ENCODE measurements around the gene FILIP1L.

The FILIP1L gene

DNA sequence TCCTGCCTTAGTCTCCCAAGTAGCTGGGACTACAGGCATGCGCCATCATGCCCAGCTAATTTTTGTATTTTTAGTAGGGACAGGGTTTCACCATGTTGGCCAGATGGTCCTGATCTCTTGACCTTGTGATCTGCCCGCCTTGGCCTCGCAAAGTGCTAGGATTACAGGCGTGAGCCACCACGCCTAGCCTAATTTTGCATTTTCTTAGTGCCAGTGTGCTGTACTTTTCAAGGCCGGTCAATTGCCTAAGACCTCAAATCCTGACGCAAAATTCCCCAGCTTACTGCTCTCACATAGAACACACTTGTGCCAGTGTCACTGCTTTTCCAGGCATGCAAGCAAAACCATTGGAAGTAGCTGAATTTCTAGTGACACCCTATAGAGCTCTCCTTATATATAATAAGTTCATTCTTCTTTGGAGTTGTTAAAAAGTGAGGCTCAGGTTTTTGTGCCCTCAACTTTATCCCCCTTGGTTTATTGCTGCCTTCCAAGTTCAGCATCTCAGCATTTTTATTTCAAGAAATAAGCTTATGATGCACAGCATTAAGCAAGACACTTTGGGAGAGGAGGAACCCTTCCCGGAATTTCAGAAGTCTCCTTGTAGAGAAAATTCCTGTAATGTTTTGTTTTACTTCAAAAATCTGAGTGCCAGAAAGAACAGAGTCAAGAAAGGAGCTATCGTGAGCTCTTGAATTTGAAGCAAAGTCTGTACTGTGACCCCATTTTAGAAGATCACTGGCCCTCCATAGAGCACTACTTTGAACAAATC, 93.2 kb downstream of the FILIP1L start:
- in situ Hi-C loops (cut with MboI; ENCODE audit: low sequenced_read_pairs), result no loop called here

DNA sequence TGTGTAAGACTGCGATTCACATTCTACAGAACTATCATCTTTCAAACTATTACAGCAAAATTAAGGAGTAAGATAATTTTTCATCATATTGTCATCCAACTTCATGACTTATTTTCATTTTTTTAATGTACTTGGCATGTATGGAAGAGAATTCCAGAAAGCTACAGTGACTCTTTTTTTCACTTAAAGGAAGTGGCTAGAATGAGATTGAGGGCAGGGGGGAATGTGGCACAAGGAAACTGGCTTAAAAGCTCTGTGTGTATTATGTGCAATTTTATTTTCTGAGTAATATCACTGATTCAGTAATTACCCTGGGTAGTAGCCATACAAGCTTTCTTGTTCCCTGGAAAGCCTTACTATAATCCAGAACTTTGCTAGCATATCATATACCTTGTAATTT, 94.6 kb downstream of the FILIP1L start:
- in situ Hi-C loops (cut with MboI; ENCODE audit: low sequenced_read_pairs), result no loop called here

DNA sequence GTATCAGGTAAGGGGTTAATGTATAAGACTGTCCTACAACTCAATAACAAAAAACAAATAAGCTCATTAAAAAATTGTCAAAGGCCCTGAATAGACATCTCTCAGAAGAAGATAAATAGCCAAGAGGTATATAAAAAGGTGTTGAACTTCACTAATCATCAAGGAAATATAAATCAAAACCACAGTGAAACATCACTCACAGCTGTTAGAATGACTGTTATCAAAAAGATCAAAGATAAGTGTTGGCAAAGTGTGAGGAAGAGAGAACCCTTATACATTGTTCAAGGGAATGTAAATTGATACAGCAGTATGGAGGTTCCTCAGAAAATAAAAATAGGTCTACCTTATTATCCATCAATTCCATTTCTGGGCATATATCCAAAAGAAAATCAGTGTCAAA, 95.5 kb downstream of the FILIP1L start:
- in situ Hi-C loops (cut with MboI; ENCODE audit: low sequenced_read_pairs), result no loop called here

DNA sequence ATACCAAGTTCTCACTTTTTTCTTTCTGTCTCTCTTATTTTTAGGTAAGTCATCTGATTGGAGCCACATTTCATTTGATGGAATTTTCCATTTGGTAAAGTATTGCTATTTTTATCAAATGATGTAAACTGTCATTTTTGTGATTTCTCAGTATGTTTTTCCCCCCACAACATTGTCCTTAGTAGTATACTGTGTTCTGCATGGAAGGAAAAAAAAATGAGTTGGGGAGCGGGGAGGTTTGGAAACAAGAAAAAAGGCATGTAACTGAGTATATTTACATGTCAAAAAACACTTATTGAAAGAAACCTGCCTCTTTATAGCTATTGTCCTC, 104.2 kb downstream of the FILIP1L start:
- in situ Hi-C loops (cut with MboI; ENCODE audit: low sequenced_read_pairs), result no loop called here

DNA sequence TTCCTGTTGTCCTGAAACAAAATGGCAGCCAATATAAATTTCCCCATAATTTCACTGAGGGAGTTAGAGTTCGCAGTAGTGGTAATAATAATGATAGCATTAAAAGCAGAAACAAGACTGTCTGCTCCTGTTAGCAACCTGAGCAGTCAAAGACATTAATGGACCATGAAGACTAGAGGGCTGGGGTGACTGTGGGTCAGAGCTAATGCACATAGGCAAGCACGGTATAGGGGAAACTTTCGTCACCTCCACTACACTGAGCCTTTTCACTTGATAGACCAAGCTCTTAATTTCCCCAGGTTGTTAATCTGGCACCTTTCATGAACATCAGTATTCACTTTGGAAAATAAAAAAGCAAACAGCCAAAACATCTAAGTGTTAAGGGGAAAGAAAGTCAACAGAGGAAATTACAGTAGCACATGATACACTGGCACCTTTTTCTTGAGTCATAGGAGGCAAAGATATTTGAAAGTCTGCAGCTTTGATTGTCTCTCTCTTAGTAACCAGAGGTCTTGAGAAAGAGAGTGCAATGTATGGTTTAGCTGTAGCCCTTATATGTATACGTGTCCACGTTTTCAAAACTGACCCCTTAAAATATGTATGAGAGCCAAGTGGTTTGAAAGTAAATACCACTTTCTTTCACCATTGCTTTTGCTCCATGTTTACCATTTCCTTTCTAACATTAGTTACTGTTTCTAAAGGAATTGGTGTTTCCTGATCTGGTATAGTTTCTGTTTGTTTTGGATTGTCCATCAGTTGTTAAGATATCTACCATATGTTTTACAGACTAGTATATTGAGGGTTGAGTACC, 104.8 kb downstream of the FILIP1L start:
- in situ Hi-C loops (cut with MboI; ENCODE audit: low sequenced_read_pairs), result no loop called here

DNA sequence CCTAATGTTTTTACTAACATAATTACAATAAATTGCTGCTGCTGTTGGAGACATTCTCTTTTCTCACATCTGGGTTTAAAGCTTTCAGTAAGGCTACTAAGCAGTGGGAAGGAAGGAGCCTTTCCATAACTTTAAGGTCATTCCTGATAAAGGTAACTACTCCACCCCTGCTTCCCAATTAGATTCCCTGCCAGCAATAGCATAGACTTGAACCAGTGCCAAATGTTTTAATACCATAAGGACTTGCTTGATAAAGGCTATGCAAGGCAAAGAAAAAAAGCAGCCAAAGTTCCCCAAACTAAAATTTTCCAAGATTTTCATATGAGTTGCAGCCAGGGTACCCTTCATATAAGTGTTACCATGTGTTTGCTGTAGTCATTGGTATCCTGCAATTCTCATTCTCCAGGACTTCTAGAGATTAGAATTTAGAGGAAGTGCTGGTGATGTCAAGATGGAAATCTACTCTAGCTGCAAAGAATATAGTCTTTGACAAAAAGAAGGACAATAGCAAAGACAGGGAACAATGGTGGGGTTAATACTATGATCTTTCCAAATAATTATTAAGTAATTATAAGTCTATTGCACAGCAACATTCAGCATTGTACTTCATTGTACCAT, 106.1 kb downstream of the FILIP1L start:
- in situ Hi-C loops (cut with MboI; ENCODE audit: low sequenced_read_pairs), result no loop called here

DNA sequence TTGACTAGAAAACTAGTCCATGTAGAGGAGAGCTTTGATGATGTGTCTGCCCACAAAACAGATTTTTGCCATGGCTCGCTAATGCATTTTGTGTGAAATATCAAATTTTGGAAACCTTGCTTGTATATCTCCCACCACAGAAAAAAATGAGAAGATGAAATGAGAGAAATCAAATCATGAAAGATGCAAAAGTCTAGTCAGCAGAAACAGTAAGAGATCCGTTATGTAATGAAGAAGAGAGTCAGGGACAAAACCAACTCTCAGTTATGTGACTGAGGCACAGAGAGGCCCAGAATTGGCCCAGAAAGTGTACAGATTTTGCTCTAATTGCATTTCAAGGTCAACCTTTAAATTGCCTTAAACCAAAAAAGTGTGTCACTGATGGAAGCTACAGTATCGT, 107.0 kb downstream of the FILIP1L start:
- in situ Hi-C loops (cut with MboI; ENCODE audit: low sequenced_read_pairs), result no loop called here

DNA sequence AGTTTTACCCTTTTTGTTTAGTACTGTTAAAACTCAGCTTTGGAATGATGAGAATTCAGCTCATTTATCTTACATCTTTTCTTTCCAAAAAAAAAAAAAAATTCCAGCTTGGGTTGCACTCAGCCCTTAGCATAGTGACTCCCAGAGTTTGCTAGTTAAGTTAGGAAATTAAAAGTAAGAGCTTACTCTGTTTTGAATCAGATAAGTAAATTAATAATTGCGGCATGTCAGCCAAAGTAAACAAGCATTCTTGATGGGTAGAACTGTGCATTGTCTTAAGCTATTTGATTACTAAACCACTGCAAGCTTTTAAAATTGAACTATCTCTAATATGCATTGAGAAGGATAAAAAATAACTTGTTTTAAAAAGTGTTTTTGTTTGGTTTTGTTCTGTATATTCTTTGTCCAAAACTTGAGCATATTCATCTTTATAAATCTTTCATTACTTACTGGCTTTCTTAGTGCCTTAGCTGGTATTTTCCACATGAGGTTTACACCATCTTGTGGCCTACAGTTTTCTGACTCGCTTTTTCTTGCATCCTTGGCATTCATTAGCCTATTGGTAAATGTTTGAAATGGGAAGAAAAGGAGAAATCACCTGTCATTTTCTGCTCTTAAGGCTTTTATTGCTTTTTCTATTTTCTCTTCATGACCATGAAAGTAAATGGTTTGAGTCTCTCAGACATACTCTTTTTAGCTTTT, 107.6 kb downstream of the FILIP1L start:
- in situ Hi-C loops (cut with MboI; ENCODE audit: low sequenced_read_pairs), result no loop called here

DNA sequence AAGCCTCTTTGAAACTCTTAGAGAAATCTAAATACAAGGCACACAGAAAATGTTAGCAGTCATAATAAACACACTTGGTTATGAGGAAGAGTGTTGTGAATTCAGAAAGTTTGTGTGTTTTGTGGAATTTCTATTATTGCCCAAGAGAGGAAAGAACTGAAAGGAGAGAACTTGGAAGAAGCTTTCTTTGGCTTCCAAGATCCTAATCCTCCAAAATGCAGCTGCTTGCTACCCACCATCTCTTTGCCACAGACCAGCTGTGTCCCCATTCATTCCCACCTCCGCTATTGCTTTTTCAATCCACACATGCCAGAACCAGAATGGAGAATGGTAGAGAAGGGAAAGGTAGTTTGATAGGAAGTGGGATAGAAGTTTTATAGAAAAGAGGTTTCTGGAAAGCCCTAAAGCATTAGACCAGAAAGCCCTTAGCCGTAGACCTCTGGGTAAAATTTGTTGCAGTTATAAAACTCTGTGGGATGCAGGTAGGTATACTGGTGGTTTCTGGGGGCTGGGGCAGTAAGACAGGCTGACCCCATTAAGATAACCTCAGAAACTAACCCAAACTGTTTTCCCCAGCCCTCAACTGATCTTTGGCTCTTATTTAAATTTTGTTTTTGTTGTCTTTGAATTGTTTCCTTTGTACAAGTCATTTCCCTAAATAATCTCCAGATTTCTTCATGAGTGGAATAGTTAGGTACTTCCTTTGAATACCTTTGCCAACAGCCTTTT, 108.5 kb downstream of the FILIP1L start:
- in situ Hi-C loops (cut with MboI; ENCODE audit: low sequenced_read_pairs), result no loop called here

DNA sequence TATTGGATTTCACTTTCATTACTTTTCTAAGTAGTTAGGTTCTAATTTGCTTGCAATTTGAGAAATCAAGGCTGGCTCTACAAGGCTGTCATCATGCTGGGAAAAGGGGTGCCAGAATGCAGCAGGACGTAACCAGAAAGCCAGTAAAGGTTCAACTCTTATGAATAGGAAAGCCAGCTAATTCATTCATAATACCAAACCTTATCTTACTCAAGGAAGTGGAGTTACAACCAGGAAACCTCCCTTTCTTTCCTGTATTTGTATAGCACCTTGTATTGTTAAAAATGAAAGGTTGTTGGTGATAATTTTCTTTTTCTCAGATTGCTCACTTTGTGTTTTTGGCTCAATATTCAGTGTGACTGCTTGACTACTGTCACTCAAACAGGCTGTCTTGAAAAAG, 109.4 kb downstream of the FILIP1L start:
- in situ Hi-C loops (cut with MboI; ENCODE audit: low sequenced_read_pairs), result no loop called here

DNA sequence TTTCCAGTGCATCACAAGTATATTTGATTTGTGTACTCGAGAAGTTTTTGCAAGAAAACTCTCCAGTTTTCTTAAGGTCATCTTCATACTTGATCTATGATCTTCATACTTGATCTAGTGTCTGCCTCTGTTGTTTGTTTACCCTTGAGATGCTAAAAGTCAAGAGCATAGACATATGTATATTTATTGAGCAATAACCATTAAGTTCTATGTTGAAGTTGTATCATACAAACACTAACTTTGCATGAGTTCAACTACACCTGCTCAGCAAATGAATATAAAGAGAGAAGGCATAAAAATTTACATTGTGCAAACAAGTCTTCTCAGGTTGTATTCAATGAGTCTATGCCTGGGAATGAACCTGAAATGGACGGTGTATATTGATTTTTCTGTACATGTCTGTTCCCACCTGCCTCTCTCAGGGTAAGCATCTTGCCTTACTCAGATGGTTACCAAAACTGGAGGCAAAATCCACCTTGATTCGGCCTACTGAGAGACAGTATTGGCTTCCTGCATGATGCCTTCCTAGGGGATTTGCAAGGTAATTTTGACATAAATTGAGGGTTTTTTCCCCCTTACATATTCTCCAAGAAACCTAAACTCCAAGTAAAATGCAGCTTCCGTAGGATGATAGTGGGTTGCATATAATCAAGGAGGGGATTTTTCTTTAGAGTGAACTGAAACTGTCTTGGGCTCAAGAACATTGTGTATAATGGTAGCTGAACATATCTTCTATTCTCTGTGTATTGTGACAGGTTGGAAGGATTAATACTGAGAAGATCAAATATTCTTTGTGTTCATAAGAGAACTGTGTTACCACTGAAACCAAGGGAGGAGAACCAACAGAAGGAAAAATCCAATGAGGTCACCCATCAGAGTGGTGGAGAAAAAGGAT, 110.4 kb downstream of the FILIP1L start:
- in situ Hi-C loops (cut with MboI; ENCODE audit: low sequenced_read_pairs), result no loop called here

DNA sequence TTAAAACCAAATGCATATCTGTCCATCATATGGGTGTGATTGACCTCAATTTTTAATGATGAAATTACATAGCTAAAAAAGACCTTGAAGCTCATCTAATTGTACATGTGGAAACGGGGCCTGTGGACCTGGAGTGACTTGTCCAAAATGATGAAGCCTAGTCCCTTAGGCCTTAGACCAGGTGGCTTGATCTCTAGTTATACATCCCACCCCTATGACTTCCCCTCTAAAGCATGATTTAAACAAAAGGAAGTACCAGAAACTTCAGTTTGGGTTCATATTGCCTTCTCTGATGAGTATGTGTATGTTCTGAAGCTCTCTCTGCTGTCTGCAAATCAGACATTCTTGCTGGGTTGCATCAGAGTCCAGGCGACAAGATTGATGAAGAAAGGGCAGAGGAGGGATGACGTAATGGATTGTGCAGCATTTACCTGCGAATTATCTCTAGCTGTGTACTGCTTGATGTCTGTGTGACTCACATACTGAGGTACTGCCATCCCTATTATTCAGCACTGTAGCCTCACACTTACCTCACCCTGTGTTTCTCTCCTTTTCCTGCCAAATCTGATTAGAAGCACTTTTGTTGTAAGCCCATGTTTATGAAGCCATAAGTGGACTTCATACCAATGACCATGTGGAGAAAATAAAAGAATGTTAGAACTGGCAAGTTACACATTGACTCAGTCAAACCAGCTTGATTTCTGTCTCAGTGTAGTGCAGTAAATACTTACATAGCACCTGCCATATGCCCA, 111.5 kb downstream of the FILIP1L start:
- in situ Hi-C loops (cut with MboI; ENCODE audit: low sequenced_read_pairs), result no loop called here

DNA sequence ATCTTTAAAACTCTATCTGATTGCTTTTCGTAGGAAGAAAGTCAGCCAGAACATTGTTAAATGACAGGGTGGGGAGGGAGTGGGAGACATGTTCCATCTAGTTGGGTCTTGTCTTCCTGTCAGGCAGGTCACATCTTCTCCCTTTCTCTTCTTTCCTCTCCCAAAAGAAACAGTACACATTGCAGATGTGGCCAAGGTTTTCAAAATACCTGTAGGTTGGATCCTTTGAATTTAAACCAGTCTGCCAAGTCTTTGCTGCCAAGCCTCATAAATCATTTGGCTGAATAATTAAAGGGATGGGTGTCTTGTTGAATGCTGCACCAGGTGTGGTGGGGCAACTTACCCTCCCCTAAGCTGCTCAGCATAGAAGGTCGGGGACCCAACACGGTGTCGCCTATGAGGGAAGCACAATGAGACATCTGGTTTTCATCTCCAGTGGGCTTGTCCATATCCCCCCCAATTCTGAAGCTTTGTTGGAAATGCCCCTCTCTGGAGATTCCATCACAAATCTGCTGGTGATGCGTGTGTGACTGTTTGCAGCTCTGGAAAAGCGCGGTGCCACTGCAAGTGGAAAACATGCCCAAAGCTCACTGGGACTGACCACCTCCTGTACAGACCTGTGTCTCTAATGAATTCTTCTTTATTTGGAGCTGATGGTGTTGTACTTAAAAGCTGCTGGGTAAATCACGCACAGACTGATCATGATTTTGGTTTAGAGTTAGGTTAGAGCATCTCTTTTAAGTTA, 112.6 kb downstream of the FILIP1L start:
- in situ Hi-C loops (cut with MboI; ENCODE audit: low sequenced_read_pairs), result no loop called here

DNA sequence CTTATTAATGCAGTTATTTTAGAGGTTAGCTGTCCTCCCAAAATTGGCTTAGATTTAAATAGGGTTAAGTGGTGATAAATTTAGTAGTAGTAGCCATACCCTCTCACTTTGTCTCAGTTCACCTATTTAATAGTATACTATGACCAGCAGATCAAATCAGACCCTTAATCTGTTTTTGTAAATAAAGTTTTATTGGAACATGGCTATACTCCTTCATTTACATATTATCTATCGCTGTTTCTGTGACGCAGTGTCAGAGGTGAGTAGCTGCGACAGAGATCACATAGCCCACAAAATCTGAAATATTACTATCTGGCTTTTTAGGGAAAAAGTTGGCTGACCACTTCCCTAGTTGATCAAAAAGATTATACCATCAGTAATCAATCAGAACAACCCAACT, 113.2 kb downstream of the FILIP1L start:
- in situ Hi-C loops (cut with MboI; ENCODE audit: low sequenced_read_pairs), result no loop called here

DNA sequence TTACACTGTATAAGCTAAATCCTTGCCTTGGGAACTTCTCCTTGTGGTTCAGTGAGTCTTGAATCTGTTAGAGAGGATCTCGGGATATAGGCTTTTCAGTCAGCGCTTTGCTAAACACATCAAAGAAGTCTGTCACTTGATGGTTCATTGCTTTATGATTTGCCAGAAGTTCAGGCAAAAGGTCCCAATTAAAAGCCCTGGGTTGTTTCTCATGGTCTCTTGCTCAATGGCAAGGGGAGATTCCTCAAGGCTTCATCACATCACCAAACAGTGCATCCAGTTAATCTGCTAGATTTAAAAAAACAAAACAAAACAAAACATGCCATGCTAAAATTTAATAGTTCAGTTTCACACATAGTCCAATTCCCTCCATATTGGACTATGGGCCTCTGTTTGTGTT, 114.8 kb downstream of the FILIP1L start:
- in situ Hi-C loops (cut with MboI; ENCODE audit: low sequenced_read_pairs), result no loop called here

DNA sequence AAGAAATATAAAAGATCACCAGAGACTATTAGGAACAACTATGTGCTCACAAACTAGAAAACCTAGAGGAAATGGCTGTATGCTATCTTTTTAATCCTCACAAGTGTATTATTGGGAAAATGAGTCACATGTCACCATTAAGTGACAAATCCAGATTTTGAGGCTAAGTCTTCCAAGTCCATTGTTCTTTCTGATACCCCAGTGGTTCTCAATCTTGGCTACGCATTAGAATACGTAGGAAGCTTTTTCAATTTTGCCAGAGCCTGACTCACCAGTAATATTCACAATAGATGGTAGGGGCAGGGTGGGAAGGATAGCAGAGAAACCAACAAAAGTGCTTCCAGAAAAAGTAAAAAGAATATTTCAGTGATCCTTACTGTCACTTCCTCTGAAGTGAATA, 117.0 kb downstream of the FILIP1L start:
- in situ Hi-C loops (cut with MboI; ENCODE audit: low sequenced_read_pairs), result no loop called here

DNA sequence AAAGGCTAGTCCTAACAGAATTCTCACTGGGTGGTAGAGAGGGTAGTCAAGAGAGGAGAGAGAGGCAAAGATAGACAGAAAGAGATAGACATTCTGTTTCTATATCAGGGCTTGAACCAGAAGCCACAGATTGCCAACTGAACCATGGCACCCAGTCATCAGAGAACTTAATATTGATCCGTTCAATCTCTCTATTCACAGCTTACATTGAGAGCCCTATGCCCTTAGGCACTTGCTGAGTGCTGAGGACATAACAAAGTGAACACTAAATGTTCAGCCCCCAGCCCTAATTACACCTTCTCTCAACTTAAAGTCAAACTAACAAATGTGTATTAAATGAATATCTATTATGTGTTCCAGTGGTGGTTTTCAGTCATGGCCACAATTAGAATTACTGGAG, 124.1 kb downstream of the FILIP1L start:
- in situ Hi-C loops (cut with MboI; ENCODE audit: low sequenced_read_pairs), result no loop called here

DNA sequence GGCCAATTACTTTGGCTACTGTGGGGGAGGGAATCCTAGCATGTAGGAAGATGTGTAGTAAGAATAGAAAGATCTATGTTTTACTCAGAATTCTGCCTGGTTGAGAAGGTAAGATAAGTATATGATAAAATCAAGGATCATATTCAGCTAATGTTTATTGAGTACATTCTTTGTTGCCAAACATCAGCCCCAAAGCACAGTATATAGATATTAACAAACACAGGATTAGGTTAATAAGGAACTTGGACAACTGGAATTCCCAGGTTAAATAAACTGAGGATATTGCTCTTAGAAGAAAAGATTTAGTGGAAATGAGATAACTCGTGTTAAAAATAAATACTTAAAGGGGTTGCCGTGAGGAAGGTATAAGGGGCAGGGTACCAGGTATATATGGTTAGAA, 129.6 kb downstream of the FILIP1L start:
- in situ Hi-C loops (cut with MboI; ENCODE audit: low sequenced_read_pairs), result no loop called here

Measured in HL-60/S4 treated with phorbol 12-myristate 13-acetate at 8.2 ng/mL for 4 days and 3 days (cell line).